HG03442 (cell line): ENCODE measurements around the gene CAD.
"Not testable (repeated sequence)": the region's sequence is repeated elsewhere in the genome, so short reads cannot be mapped to it uniquely, and the experiment has no call there.

ENCODE experiments used
- ATAC-seq: cut with Tn5 transposase; IDR thresholded peaks from one replicate; pipeline ENCODE4 v1.9.1; 2021; ENCODE audit warnings: mild to moderate bottlenecking, moderate library complexity; ENCODE audit not compliant: unreplicated experiment

Gene CAD

GRCh38 chr2:27251766-27252165 is 34.6 kb downstream of the CAD start:
- ATAC-seq, result no peak

GRCh38 chr2:27255187-27255586 is 38.0 kb downstream of the CAD start:
- ATAC-seq, result no peak

GRCh38 chr2:27255660-27256059 is 38.5 kb downstream of the CAD start:
- no peak for ATAC-seq

DNA sequence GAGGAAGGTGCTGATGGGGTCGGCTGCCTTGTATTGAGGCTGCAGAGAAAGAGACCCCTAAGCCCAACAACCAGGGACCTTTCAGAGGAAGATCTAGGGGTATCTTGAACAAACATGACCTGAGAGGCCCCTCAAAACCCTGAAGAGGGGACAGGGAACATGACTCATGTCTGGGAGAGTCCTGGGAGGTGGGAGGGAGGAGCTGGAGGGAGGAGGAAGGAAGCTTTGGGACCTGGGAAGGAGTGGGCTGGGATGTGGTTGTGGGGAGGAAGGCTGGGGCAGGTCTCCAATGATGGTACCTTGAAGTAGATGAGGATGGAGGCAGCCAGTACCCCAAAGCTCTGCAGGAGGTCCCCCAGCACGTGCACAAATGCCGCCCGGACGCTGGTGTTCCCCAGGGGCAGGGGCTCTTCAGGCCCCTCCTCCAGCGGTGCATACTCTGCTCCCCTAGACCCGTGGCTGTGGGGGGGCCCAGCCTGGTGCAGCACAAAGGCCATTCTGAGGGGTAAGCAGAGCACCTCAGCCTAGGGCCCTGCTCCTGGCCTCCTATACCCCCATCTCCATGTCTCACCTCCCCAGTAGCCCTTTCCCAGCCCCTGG is 39.8 kb downstream of the CAD start:
- no peak for ATAC-seq

DNA sequence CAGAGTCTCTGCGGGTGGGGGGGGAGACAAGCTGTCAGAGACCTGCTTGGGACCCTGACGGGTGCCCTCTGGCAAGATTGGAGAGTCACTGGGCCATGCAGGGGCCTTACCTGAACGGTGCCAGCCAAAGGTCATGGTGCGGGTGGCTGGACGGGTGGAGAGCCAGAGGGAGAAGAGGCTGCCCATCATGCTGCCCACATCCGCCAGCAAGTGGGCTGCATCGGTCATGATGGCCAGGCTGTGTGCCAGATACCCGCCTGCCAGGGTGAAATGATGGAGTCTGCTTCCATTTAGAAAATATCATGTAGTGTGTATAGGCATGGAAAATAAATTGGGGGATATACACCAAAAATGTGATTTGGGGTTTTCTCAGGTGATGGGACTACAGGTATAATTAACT is 40.9 kb downstream of the CAD start:
- ATAC-seq, result no peak

- ATAC-seq, result no peak
Observed at GRCh38 chr2:27261241-27261925, 44.2 kb downstream of the CAD start.

GRCh38 chr2:27261926-27262298 is 44.7 kb downstream of the CAD start:
- no peak for ATAC-seq

GRCh38 chr2:27262379-27263286 is 45.5 kb downstream of the CAD start, which contains the start of gene SLC30A3:
TSS of gene SLC30A3 (minus strand) at chr2:27263047. CDS start at chr2:27262906, 141 bp downstream.
- peak; percentile 42 for ATAC-seq

GRCh38 chr2:27263287-27264252 is 46.4 kb downstream of the CAD start:
- no peak for ATAC-seq

DNA sequence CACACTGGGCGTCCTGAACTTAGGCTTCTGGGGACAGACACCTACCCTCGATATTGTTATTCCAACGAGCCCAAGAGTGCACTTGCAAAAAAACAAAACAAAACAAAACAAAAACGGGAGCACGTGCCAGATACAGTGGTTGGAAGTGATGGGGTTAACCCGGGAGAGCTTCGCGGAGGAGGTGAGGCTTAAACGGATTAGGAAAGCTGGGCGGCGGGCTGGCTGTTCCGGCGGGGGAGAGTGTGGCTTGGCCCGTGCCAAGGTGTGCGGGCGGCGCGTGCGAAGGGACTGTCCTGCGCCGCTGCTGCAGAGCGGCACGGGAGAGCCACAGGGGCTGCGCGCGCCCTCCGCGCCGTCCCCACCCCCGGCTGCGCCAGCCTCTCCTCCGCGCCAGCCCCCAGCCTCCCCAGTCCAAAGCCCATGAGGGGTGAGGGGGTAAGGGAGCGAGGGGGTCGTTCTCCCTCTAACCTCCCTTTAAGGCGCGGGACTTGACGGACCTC is 47.1 kb downstream of the CAD start:
- no peak for ATAC-seq

DNA sequence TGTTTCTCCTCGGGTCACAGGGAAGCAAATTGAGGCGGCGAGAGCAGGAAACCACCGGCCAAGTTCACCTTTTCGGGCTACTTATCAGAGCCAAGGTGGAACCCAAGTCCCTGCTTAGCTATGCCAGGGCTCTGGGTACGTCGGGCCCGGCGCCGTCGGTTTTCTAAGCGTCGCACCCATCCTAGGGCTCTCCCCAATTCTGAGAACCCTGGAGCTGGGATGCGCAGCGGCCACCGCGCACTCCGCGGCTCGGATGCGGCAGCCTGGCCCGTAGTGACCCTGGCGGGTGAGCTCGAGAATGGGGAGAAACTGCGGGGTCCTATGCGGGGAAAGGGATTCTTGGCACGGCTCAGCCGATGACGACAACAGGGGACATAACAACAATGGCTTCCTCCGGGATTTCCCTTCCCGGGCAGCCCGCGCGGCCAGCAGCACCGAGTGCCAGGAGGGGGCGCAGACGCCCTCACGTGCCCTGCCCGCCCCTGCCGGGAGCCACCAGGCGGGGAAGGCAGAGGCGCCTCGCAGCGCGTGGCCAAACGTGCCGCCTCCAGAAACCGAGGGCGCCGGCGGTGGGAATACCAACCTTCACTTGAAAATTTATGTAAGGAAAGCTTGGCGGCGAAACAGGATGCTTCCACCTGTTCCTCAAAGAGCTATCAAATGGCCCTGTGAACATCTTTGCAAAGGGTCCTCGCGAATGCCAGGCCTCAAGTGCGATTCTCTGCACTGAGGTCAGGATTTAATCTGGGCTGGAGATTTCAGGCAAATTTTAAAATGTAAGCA is 47.8 kb downstream of the CAD start:
- ATAC-seq, result no peak

DNA sequence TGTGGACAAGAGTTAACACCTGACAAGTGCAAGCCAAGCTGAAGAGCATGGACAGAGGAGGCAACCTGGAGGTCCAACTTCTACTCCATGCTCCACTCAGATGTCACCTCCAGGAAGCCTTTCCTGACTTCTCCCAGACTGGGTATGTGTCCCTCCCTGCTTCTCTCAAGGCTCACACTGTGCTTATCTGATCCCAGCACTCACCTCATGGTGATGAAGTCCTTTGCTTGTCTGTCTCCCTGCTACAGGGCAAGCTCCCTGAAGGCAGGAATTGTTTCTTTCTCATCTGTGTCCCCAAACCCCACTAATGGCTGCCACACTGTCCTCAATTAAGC is 48.3 kb downstream of the CAD start:
- ATAC-seq, result no peak

DNA sequence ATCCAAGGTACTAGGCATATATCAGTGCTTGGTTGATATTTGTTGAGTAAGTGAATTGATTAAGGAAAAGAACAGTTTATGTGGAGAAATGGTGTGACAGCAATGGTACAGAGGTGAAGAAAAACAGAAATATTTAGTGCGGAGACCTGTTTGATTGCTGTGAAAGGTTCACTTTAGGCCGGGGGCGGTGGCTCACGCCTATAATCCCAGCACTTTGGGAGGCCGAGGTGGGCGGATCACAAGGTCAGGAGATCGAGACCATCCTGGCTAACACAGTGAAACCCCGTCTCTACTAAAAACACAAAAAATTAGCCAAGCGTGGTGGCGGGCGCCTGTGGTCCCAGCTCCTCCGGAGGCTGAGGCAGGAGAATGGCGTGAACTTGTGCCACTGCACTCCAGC is 51.1 kb downstream of the CAD start:
- ATAC-seq, result not testable (repeated sequence)

DNA sequence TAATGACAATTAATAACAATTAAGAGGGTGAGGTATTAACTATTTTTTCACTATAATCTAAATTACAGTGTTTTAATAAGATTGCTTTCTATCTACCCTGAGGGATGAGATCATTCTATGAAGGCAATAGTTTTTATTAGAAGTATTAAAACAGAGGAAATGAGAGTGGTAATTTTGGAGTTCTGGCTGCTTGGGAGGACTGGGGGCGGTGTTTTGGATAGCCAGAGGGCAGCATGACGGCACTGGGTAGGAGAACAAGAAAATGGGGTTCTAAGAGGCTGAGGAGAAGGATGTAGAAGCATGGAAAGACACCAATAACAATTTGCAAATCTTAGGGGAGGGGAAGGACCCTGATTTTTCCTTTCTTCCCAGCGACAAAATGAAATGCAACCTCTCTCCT is 53.0 kb downstream of the CAD start:
- no peak for ATAC-seq

DNA sequence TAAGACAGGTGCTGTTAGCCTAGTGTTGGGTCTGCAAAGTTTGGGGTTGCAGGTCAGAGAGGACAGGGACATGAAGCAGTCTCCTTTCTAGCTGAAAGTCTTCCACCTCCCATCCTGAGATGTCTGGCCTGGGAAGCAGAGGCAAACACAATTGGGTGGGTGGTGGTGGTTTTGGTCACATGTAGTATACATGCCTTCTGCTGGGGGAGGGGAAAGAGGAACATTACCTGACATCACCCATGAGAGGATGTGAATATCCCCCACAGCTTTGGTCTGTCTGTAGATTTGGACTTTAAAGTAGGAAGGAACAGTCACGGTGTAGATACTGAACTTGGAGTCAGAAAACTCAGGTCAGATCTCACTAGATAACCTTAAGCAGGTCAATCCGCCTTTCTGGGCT is 53.5 kb downstream of the CAD start:
- no peak for ATAC-seq

- ATAC-seq, result no peak
Observed at GRCh38 chr2:27271631-27272340, 54.6 kb downstream of the CAD start.

DNA sequence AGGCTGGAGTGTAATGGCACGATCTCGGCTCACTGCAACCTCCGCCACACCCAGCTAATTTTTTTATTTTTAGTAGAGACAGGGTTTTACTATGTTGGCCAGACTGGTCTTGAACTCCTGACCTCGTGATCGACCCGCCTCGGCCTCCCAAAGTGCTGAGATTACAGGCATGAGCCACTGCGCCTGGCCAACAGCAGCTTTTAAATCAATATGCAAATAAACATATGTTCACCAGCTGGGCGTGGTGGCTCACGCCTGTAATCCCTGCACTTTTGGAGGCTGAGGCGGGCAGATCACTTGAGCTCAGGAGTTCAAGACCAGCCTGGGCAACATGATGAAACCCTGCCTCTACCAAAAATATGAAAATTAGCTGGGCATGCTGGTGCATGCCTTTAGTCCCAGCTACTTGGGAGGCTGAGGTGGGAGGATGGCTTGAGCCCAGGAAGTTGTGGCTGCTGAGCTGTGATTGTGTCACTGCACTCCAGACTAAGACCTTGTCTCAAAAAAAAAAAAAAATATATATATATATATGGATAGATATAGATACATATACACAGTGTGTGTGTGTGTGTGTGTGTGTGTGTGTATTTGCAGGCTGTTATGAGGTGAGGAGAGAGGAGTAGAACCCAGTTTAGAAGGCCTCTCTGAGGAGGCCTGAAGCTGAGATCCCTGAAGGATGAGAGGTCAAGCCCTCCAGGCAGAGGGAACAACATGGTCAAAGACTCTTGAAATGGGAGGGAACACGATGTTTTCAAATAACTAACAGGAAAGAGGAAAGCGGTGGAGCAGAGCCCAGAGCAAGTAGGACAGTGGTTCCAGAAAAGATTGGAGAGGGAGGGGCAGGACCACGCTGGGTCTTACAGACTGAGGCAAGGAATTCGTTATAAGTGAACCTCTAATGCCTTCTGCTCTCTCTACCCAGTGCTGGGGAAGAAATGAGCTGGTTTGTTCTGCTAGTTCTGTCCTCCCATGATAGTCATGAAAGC is 55.7 kb downstream of the CAD start:
- ATAC-seq, result not testable (repeated sequence)
